ENCODE results near the gene CTH. TPM values are rescaled to one million over a fixed set of nuclear protein-coding genes. Genes with fewer than 3 reads are reported as not detected.
"Not testable (repeated sequence)": the region's sequence is repeated elsewhere in the genome, so short reads cannot be mapped to it uniquely, and the experiment has no call there.

CTH gene
- polyA plus RNA-seq (ENCODE audit: insufficient read length in 12 of 12), result 1 to 10 TPM in 10 of 12 donors, not detected in 2; 1.7 to 3.7 (median 2.2) TPM
- long read RNA-seq, donor 1, result 0 reads
- long read RNA-seq, donor 2, partial matches to known transcripts, result 0 of 1 reads
- long read RNA-seq, donor 2, other reads (novel, unspliced or antisense), result 0 of 1 reads
- long read RNA-seq, donor 3, result 0 reads
- long read RNA-seq, donor 4, partial matches to known transcripts, result 0 of 2 reads
- long read RNA-seq, donor 4, other reads (novel, unspliced or antisense), result 0 of 2 reads
- long read RNA-seq, donor 5, partial matches to known transcripts, result 0 of 2 reads
- long read RNA-seq, donor 5, other reads (novel, unspliced or antisense), result 0 of 2 reads
- long read RNA-seq, donor 6, result 0 reads
- long read RNA-seq, donor 7, result 0 reads
- long read RNA-seq, donor 8, result 0 reads
- long read RNA-seq, donor 9, result 0 reads
- long read RNA-seq, donor 10, result 0 reads
- long read RNA-seq, donor 11, result 0 reads

DNA sequence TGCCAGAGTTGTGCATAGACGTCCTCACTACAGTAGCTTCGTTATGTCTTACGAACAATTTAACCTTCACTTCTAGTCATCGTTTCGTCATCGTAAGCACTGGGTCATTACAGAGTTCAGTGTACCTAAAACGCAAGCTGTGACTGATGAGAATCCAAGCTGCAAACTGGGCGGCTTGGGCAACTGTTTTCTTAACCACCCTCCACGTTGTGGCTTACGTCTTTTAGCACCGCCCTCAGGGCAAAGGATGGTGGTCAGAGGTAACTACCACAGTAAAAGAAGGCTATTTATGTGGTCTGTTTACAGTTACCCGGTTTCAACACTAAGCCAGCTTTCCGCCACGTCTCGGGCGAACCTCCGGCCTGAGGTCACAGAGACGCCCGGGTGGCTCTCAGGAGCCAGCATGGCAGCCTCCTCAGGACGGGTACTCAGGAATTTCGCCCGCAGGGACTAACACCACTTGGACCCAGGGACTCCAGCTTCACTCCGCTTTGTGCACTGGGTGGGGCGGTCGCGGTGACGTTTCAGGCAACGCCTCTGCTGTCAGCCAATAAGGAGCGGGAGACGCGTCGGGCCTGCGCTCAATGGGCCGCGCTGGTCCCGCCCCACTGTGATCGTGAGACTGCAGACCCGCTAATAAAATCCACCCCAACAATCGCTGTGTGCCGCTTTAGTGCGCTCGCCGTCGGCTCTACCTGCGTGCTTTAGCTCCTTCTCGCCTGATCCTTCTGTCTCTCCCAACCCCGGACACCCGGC, at the start of gene CTH:
CTH (plus strand) TSS at position 665 of the 756 bp plus-strand sequence. CDS start 148 bp downstream, outside the sequence.
- peak; percentile 96 for DNase-seq

- peak; percentile 8 for DNase-seq
These were observed 49.2 kb upstream of the CTH start for GRCh38 chr1:70361727-70362398.

DNA sequence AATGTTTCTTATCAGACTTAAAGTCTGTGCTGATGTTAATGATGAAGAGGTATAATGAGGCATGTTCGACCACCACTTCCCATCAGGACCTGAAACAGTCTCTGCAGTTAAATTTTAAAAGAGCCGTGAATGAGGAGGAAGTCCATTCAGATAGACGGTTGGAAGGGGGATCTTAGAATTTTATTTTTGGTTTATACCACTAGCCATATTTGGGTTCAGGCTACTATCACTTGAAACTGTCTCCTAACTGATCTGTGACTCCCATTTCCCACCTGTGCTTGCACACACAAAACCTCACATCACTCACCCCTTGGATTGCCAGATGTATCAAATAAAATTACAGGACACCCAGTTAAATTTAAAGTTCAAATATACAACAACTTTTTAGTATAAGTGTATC, 46.6 kb upstream of the CTH start:
- DNase-seq, result no peak

- DNase-seq, result not testable (repeated sequence)
These were observed 44.6 kb upstream of the CTH start for GRCh38 chr1:70366425-70366952.

GRCh38 chr1:70366997-70367396, 44.1 kb upstream of the CTH start:
- DNase-seq, result not testable (repeated sequence)

GRCh38 chr1:70367397-70367796, 43.7 kb upstream of the CTH start:
- not testable (repeated sequence) for DNase-seq

DNA sequence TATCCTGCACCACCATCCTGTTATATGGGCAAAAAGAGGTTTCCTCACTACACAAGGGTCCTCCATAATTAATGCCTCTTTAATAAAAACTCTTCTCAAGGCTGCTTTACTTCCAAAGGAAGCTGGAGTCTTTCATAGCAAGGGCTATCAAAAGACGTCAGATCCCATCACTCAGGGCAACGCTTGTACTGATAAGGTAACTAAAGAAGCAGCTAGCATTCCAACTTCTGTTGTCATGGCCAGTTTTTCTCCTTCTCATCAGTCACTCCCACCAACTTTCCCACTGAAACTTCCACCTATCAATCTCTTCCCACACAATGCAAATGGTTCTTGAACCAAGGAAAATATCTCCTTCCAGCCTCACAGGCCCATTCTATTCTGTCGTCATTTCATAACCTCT, 39.5 kb upstream of the CTH start:
- not testable (repeated sequence) for DNase-seq

DNA sequence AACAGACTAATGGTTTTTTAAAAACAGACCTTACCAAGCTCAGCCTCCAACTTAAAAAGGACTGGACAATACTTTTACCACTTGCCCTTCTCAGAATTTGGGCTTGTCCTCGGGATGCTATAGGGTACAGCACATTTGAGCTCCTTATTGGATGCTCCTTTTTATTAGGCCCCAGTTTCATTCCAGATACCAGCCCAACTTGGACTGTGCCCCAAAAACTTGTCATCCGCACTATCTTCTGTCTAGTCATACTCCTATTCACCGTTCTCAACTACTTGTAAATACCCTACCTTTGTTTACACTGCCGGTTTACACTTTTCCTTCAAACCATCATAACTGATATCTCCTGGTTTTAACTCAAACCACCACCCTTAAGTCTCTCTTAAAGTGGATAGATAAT, 38.6 kb upstream of the CTH start:
- DNase-seq, result no peak

GRCh38 chr1:70373580-70373979, 37.5 kb upstream of the CTH start:
- DNase-seq, result not testable (repeated sequence)

GRCh38 chr1:70376196-70376595, 34.9 kb upstream of the CTH start:
- no peak for DNase-seq

- no peak for DNase-seq
These were observed 28.4 kb upstream of the CTH start for GRCh38 chr1:70382682-70383081.

- no peak for DNase-seq
These were observed 27.6 kb upstream of the CTH start for GRCh38 chr1:70383483-70383882.

GRCh38 chr1:70384542-70384941, 26.5 kb upstream of the CTH start:
- DNase-seq, result no peak

- no peak for DNase-seq
These were observed 25.6 kb upstream of the CTH start for GRCh38 chr1:70385477-70385876.

- no peak for DNase-seq
These were observed 24.9 kb upstream of the CTH start for GRCh38 chr1:70386121-70386520.

GRCh38 chr1:70387507-70387906, 23.6 kb upstream of the CTH start:
- no peak for DNase-seq

- DNase-seq, result no peak
These were observed 18.4 kb upstream of the CTH start for GRCh38 chr1:70392626-70393025.

GRCh38 chr1:70396607-70397006, 14.5 kb upstream of the CTH start:
- no peak for DNase-seq

DNA sequence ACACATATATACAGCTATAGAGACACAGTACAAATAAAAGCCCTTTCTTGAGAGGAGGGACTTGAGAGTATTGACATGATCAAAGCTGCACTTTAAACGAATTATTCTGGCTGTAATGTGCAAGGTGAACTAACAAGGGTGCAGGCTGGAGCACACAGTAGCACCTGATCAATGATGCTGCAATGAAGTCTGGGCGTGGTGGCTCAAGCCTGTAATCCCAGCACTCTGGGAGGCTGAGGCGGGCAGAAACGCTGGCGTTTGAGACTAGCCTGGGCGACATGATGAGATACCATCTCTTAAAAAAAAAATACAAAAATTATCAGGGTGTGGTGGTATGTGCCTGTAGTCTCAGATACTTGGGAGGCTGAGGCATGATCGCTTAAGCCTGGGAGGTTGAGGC, 14.1 kb upstream of the CTH start:
- no peak for DNase-seq

GRCh38 chr1:70400335-70400734, 10.7 kb upstream of the CTH start:
- DNase-seq, result no peak

GRCh38 chr1:70401974-70402373, 9.1 kb upstream of the CTH start:
- no peak for DNase-seq

GRCh38 chr1:70403759-70404158, 7.3 kb upstream of the CTH start:
- no peak for DNase-seq

Data from muscle of arm (tissue), 14 donors.